Central memory CD4-positive, alpha-beta T cell (primary cell): ENCODE results near the gene ABTB2.

ENCODE experiments used
- DNase-seq: peaks from one replicate; pipeline ENCODE4 v3.0.0; 2022

Gene ABTB2

DNA sequence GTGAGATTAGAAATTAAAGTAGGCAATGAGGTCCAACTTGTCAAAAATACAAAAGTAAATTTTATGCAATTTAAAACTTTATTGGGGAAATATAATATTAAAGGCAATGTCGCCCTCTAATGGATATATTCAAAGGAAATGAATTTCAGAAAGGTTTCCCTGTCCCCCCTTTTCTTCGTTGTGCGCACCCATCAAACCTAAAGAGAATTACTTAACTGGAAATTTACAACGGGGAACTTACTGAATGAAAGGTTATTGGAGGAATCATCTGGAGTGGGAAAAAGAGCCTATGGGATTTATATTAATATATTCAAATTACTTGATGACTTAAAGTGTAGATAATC, 1.7 kb upstream of the ABTB2 start:
- DNase-seq = no peak

DNA sequence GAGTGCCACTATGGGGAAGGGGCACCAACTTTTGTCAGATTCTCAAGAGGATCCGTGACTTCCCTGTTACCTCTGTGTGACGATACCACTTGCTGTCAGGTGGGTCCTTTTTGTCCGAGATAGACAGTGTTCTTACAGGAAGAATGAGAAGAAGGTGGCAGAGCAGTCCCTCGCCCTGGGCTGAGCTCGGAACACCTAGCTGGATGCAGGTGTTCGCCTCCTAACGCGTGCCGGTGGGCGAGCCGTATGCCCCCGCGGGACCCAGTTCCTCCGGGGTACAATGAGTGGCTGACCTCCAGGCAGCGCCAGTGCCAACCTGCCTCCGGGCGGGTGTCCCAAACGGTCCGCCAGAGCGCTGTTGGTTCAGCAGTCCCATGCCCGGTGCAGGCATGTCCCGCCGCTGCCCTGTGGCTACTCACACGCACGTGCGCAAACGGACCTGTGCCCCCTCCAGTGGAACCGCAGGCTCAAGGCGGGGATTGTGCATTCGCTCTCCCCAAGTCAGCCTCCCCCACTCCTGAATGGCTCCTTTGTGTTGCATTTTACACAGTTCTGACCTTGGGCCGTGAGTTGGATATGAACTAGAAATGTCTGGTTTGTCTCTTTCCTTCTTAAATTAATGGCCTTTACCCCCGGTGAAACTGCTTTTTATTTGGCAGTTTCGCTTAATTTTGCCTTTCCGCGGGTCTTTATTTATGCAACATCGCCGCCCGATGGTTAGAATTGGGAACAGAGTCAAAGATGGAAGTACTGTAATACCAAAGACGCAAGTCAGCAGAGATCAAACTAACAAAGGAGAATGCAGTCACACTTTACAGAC, 1.1 kb upstream of the ABTB2 start:
- DNase-seq = peak; percentile 66

DNA sequence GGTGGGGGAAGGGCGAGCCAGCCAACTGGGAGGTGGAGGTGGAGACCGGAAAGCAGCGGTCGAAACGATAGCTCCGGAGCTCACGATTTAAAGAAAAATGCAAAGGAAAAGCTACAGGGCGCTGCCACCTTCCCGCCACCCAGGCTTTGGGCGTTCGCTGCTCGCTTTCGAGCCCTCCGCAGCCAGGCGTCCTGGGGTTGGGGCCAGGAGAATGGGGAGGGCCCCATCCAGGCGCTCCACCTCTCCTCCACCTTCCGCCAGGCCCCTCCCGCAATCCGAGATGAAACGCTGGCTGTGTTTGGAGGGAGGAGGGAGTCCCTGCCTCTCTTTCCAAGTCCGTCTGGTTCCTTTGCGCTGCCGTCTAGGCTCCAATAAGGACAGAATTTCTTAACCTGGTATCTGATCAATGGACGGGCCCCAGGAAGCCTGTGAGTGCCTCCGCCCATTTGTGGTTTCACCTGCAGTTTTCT, 483 bp upstream of the ABTB2 start:
- DNase-seq = peak; percentile 55

DNA sequence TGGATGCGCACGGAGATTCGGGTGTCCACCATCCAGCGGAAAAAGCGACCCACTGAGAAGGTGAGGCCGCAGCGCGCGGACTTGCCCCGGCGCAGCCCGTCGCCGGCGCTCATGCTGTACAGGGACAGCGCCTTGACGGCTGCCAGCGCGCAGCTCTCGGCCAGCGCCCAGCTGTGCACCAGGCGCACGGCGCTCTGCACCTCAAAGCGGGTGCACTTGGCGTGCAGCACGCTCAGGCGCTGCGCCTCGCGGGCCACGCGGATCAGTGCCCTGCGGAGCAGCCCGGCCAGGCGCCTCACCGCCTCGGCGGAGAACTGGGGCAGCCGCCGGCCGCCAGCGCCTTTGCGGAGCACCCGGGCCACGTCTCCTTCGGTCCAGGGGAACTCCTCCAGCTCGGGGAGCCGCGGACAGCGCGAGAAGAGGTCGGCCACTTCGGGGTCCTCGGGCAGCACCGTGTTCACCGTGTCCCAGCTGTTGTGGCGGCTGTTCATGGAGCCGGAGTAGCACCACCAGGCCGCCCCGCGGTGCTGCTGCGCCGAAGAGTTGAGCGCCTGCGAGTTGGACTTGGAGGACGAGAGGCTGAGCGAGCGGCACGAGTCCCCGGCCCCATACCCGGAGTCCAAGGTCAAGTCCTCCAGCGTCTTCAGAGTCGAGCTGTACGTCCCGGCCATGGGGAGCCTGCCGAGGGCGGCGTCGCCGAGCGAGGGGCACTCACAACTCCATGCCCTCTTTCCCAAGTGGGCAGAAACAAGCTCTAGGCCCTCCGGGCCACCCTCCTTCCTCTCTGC, 703 bp downstream of the ABTB2 start:
- peak; percentile 48 for DNase-seq

DNA sequence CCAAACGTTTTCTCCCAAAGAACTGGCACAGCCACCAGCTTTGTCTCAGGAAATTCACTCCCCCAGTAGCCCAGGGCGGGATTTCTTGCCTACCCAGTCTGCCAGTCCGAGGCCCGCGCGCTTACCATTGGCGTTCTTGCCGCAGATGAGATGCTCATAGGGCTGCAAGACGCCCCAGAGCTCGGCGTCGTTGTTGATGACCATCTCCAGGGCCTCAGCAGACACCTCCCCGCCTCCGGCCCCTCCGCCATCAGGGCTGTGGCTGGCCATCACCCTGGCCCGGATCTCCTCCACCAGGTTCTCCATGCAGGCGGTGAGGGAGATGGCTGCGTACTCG, 1.3 kb downstream of the ABTB2 start:
- DNase-seq = no peak

DNA sequence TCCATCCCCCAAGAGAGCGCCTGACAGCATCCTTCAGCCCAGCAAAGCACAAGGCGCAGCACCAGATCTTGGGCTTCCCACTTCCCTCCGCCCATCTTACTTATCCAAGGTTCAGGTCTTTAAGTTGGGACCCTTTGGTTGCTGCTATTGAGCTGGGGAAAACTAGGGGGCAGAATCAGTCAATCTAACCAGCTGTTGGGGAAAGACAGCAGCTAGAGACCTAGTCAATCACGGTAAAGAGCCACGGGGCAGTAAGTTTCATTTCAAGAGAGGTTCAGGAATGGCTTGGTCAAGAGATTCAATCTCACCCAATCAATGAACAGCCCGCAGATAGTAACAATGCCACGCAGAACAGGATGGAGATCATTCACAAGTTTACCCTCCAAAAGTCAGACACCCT, 1.7 kb downstream of the ABTB2 start:
- no peak for DNase-seq

DNA sequence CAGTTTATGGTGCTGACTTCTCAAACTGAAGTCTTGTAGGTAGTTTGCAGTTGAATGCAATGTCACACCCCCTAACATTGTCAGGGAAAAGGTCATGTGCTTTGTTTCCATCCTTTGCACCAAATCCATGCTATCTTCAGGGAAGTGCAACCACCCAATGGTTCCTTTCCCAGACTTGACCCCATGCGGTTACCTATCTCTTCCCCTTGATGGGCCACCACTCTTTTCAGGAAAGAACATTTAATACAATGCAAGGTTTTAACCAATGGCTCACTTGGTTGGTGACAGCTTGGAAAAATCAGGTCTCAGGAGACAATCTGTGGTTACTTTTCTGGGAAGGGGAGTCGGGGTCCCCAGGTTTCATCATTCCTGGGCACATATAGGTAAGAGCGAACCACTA, 2.1 kb downstream of the ABTB2 start:
- no peak for DNase-seq

DNA sequence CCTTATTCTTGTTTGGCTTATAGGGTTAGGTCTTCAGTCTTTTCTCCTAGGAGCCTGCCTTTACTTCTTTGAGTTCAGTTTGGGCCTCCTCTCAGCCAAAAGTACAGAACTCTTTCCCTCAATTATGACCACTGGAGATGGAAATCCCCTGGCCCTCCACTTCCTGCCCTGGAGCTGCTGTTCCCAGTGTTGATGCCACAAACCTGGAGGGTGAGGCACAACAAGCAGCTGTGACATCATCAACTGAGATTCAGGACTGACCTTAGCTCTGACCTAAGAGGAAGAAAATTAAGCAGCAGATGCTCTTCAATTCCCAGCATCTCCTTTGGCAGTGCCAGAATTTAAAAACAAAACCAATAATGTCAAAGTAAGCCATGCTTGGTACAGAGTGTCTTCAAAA, 3.0 kb downstream of the ABTB2 start:
- DNase-seq = no peak

DNA sequence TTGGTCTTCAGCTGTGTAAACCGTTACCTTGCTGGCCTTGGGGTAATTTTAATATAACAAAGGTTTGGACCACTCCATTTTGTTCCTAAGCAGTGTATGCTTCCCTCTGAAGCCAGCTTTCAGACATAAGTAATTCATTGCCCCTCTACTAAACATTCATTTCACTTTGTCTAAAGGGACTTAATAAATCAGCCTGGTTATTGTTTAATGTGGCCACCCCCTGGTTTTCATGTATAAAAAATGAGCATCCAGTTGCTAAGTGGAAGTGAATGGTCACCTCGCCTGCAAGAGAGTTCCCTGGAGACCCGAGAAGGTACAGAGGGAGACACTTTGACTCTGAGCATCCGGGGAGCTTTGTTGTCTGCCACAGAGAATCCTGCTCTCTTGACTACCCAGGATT, 3.9 kb downstream of the ABTB2 start:
- no peak for DNase-seq

DNA sequence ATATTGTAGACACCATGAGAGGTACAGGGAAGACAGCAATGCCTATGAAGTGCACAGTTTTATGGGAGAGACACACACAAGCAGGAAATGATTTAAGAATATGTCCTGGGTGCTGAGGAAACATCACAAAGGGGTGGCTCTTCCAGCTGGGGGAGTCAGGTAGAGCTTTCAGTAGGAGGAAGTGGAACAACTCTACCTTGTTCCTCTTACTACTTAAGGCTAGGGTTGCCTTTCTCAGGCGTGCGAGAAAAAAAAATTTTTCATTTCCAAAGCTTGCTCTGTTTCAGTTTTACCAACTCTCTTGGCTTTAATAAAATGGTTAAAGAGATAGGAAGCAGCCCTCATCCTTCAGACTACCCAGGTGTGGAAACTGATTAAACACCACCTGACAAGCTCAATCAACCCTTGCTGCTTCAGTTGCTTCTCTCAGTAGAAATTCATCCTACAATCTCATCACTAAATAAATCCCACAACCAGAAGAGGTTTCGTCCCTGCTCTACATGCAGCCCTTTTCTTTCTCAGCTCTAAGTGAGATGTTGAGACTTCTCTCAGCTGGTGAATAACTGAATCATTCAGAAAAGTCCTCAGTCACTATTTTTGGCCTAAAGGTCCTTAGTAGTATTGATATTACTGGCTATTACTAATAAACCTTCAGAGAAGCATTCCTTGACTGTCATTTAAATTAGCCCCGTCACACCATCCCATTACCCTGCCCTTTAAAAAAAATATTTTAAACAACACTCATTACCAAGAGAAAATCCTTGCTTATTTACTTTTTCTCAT, 5.9 kb downstream of the ABTB2 start:
- DNase-seq = no peak

DNA sequence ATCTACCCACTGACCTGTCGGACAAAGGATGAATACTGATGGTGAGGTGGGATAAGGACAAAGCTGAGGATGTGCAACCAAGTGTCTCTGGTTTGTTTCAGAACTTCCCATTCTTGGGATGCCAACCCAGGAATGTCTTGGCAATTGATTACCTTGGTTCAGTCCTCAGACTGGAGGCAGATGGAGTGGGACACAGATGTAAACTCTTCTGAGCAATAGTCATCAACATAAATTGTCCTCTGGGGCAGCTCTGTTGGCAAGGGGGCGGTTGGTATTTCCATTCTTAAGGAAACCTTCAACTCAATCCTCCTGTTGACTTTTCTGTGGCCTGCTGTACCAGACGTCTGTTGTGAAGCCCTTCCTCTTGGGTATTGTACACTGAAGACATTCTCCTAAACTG, 6.8 kb downstream of the ABTB2 start:
- DNase-seq = no peak

DNA sequence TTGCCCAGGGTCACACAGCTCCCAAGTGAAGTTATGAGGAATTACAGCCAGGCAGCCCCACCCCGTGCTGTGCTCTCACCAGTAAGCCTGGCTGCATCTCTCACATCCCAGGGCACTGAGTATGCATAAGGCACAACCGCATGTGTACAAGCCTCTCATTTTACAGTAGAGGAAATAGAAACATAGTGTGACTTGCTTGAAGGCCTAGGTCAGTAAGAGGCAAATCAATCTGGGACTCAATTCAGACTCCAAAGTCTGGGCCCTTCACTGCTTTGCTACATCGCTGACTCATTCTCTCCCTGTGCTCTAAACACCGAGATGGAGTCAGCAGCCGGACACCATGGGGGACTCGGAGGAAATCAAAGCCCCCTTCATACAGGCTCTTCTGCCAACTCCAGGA, 7.9 kb downstream of the ABTB2 start:
- DNase-seq = no peak

DNA sequence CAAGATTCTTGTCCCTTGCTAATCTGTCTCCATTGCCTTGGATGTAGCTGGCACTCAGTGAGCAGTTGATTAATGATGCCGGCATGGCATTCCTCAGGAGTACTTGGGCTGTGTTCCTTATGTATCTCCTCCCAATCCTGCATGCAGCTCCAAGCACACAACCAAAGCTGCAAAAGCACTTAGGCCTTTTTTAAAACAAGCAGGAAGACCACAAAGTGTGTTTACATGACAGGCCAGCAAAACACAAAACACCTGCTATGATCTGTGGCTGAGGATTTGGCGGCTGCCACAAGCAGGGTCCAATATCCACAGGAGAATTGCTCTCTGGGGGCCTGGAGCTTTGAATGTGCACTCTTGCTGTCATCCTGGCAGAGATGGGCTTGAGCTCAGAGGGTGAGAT, 8.9 kb downstream of the ABTB2 start:
- no peak for DNase-seq

DNA sequence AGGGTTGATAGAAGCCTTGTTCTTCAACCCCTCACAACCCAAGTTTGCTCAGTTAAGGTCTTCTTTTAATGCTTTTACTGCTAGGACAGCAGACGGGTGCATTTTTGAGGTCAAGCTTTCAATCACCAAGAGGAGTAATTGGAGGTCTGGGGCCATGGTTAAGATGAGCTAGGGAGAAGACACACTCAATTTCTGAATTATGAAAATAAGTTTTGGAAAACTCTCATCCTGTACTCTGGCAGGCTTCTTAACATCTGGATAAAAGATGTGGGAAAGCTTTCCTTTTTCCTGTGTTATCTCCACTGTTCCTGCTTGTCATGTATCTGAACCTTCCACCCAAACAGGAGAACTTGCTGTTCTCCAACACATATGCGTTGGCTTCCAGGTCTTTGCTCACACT, 9.7 kb downstream of the ABTB2 start:
- no peak for DNase-seq

DNA sequence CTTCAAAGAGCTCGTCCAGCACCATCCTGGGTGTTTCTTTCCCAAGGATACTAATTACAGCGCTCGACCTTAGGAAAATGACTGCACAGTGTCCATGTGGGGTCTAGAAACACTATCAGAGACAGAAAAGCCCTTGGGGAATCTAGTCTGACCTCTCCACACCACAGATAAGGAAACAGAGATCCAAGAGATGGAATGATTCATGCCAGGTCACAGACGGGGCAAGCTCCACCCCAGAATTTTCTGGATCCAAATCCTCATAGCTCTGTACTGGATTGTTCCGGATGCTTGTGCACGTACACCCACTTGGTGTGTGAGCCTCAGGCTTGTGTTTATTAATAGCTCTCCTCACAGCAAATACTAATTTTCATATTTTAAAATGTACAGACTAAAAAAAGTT, 11.3 kb downstream of the ABTB2 start:
- no peak for DNase-seq

DNA sequence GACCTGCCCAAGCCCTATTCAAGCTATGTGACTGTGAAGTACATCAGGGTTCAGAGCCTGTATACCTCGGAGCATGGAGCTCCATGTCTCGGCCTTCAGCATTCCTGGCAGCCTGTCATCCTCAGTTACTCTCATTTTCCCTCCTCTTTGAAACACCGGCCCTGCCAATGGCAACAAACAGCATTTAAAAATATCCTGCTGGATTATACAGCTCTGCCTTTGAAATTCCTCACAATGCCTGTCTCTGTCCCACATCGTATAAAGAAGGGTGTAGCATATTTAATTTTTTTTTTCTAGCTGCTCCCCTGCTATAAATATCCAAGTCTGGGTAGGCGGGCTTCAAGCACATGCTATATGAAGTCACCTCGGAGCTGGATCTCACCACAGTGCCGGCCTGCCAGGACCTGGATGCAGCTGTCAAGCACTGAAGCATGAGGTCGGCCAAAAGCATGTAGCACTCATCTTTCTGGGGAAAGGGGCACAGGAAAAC, 11.8 kb downstream of the ABTB2 start:
- DNase-seq = no peak

DNA sequence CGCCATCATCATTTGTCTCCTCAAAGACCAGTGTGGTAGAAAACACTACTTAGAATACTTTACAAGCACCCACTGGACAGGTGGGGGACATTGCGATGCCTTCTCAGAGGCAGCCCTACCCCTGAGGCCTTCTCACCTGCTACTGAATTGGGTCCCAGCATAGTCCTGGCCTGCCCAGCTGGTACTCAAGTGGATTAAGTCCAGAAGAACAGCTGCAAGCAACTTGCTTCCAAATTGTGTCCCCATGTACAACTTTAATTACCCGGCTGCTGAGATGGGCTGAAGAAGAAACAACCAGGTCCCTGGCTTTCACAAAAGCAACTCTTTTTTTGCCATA, 12.3 kb downstream of the ABTB2 start:
- DNase-seq = no peak

DNA sequence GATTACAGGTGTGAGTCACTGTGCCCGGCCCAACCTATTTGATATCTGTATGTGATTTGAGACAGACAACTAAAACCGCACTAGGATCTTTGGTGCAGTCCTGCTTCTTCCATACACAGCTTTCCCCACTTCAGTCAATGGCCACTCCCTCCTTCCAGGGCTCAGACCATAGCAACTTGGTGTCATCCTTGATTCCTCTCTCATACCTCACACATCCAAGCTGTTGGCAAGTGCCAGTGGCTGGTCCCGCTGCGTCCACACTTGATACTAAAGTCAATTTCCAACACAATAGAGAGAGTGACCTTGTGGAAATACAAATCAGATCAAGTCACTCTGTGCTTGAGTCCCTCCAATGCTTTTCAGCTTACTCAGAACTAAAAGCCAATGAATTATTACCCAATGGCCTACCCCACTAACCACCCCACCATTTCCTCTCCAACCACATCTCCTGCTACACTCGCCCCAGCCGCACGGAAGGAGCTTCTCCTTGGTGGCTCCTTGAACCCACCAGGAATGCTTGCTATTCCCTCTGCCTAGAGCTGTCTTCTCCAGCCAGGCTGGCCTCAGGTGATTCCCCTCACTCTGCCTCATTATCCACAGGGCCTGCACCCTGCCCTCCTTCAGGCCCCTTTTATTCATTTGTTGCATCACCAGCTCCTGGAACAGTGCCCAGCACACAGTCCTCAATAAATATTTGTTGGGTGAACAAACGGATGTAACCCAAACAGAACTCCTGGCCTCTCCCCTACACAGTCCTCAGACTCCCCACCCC, 12.9 kb downstream of the ABTB2 start:
- DNase-seq = no peak

DNA sequence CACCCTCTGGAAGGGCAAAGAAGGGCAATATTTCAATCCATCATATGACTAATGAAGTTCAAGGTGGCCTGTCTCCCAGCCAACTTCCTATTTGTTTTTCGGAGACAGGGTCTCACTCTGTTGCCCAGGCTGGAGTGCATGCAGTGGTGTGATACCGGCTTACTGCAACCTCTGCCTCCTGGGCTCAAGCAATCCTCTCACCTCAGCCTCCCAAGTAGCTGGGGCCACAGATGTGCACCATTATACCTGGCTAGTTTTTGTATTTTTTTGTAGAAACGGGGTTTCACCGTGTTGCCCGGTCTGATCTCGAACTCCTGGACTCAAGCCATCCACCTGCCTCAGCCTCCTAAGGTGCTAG, 13.4 kb downstream of the ABTB2 start:
- no peak for DNase-seq

DNA sequence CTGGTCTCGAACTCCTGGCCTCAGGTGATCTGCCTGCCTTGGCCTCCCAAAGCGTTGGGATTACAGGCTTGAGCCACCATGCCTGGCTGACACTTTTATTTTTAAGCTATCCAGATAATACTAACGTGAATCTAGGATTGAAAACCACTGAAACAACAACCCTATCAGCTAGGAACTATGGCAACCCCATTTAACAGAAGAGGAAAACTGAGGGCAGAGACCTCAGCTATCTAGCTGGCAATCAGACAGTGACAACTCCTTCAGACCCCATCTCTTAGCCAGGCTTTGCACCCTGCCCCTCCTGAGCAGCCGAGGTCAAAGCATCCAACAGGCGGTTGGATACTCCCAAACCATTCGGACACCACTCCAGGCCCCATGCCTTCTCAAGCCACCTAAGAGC, 14.1 kb downstream of the ABTB2 start:
- no peak for DNase-seq

DNA sequence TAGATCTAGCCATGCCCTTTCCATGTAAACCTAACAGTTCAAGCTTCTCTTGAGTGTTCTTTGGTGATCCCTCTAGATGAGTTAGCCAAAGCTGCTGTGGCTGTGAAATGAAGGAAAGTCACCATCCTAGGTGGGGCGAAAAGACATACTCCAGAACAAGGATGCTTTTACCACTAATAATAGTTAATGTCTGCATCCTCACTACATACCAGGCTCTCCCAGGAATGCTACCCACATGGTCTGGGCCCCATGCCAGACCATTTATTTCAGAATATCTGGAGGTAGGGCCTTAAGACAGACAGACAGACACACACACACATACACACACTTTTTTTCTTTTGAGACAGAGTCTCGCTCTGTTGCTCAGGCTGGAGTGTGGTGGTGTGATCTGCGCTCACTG, 14.7 kb downstream of the ABTB2 start:
- no peak for DNase-seq

DNA sequence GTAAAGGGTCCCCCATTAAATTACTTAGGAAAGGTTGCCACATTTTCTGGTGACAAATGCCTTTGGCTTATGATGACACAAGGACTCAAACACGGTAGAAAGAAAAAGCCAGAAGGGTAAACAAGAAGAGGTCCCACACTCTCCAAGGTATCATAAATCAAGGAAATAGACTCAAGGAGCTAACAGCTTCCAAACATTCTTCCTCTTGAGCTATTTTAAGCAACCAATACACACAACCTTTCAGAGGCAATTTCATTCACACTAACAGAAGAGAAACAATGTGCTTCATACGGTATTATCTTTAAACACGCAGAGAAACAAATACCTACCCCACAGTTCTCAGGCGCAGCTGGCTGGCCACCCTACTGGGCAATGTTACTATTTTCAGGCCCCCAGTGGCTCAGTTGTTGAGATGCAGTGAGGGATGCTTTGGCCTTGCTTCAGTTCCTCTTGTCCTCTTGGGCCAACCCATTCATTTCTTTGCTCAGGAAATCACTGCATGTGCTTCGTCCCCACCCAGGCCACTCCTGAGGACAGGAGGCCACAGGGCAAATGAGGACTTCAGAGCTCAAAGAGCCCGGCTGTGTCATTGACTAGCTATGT, 15.8 kb downstream of the ABTB2 start:
- no peak for DNase-seq

DNA sequence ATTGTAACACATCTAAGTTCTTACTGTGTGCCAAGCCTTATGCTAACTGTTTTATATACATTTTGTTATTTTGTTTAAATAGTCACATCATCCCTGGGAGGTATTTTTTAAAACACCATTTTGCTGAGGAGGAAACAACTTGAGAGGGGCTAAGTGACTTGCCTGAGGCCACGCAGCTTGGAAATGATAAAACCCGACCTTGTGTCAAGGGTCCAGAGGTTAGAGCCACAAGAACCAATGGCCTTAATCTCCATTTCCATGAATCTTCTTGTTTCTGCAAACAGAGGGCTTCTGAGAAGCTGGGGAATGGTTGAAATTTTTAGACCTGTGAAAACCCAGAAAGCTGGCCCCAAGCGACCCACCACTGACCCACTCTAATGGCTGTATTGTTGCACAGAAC, 16.7 kb downstream of the ABTB2 start:
- DNase-seq = no peak
